HepG2 (cell line): ENCODE measurements around the gene TF. TPM values are rescaled to one million over a fixed set of nuclear protein-coding genes. Genes with fewer than 3 reads are reported as not detected.

Source experiments
- ATAC-seq: fragments of 200-7000 bp; cut with Tn5 transposase; 3 replicates; pipeline ENCODE4 v1.9.1; 2020; ENCODE audit warnings: mild to moderate bottlenecking, moderate library complexity
- BruUV-seq: library from RNA; stranded (reverse); fragments of 400-500 nt; replicated peaks from 2 replicates; lab custom pipeline; 2021; lab: Mats Ljungman, UMichigan
- CTCF ChIA-PET: fragments of 300-600 bp; formaldehyde crosslinking; extraction: SDS; loops from one replicate; lab custom pipeline; 2021; ENCODE audit warnings: low total read pairs, inconsistent platforms, low intra/inter-chr PET ratio; lab: Yijun Ruan, JAX
- POLR2A ChIA-PET: fragments of 350-600 bp; sonication (Branson Sonifier 250); formaldehyde crosslinking; loops from one replicate; lab custom pipeline; 2020; ENCODE audit warnings: antibody characterized with exemption, inconsistent platforms; lab: Yijun Ruan, JAX
- DNase-seq: peaks from one replicate; pipeline ENCODE4 v3.0.0-alpha.2; 2015; ENCODE audit warnings: low spot score
- FAIRE-seq: peaks from 3 replicates; lab custom pipeline; 2011; peaks lifted over from hg19 to GRCh38; lab: Jason Lieb, UNC
- H2AFZ ChIP-seq: one replicate; pipeline ENCODE4 v1.6.1; 2011; ENCODE audit warnings: low read length, inconsistent platforms
- H3K27ac ChIP-seq: fragments of 300-600 bp; 3 replicates; pipeline ENCODE4 v1.8.0; 2011; ENCODE audit warnings: mixed run types, mild to moderate bottlenecking, mixed read lengths, low read length, inconsistent platforms; ENCODE audit not compliant: insufficient read depth; ENCODE audit errors: extremely low read length
- H3K27me3 ChIP-seq, 2 experiments: fragments of 200-600 bp in 1 of 2; 2 replicates in 1 of 2; 3 replicates in 1 of 2; pipeline versions ENCODE4 v1.6.0 to v1.8.0; 2011; ENCODE audit warnings: low read length in 2 of 2, mild to moderate bottlenecking in 2 of 2, moderate library complexity in 2 of 2, inconsistent platforms in 1 of 2; ENCODE audit not compliant: insufficient read depth in 2 of 2, control insufficient read depth in 1 of 2
- H3K36me3 ChIP-seq, 2 experiments: fragments of 200-600 bp in 1 of 2; replicated peaks in 1 of 2; 2 replicates in 1 of 2; 3 replicates in 1 of 2; pipeline versions ENCODE4 v1.5.1 to v1.8.0; 2011; ENCODE audit warnings: low read length in 2 of 2, inconsistent platforms in 1 of 2; ENCODE audit not compliant: insufficient read depth in 2 of 2, control insufficient read depth in 1 of 2
- H3K4me1 ChIP-seq: 2 replicates; pipeline ENCODE4 v1.5.1; 2012; ENCODE audit warnings: low read length, inconsistent platforms; ENCODE audit not compliant: insufficient read depth
- H3K4me2 ChIP-seq: 2 replicates; pipeline ENCODE4 v1.6.0; 2011; ENCODE audit warnings: low read depth, low read length, inconsistent platforms
- H3K4me3 ChIP-seq, 3 experiments: fragments of 200-600 bp in 1 of 3; sonication (generic), shearing (Covaris generic) in 1 of 3; replicated peaks in 1 of 3; 2 replicates each; pipeline ENCODE4 v1.5.1; 2011 to 2016; ENCODE audit warnings: low read length in 3 of 3, inconsistent platforms in 2 of 3, low read depth in 2 of 3, mild to moderate bottlenecking in 2 of 3, control low read depth in 1 of 3, mixed read lengths in 1 of 3; ENCODE audit not compliant: insufficient read depth in 1 of 3
- H3K79me2 ChIP-seq: one replicate; pipeline ENCODE4 v1.6.1; 2011; ENCODE audit warnings: low read length, inconsistent platforms; ENCODE audit not compliant: insufficient read depth
- H3K9ac ChIP-seq: 2 replicates; pipeline ENCODE4 v1.6.0; 2011; ENCODE audit warnings: mild to moderate bottlenecking, low read depth, low read length, inconsistent platforms; ENCODE audit not compliant: insufficient read depth
- H3K9me3 ChIP-seq: 2 replicates; pipeline ENCODE4 v1.5.1; 2012; ENCODE audit warnings: mild to moderate bottlenecking, low read length
- H4K20me1 ChIP-seq: 2 replicates; pipeline ENCODE4 v1.6.0; 2011; ENCODE audit warnings: inconsistent platforms, mild to moderate bottlenecking, low read length, moderate library complexity; ENCODE audit not compliant: insufficient read depth
- BCL6 ChIP-seq: IDR thresholded peaks from 2 replicates; pipeline ENCODE4 v1.6.1; 2016; ENCODE audit warnings: missing genetic modification reagents, missing compliant biosample characterization
- DNMT1 ChIP-seq: sonication (generic); formaldehyde crosslinking; IDR thresholded peaks from 2 replicates; pipeline ENCODE4 v1.5.1; 2020; ENCODE audit warnings: mild to moderate bottlenecking, missing genetic modification reagents
- FOXJ3 ChIP-seq: sonication (generic); formaldehyde crosslinking; IDR thresholded peaks from 2 replicates; pipeline ENCODE4 v1.4.0; 2020; ENCODE audit warnings: missing genetic modification reagents, mild to moderate bottlenecking, borderline replicate concordance
- GLI4 ChIP-seq: sonication (generic); formaldehyde crosslinking; IDR thresholded peaks from 2 replicates; pipeline ENCODE4 v1.5.1; 2020; ENCODE audit warnings: missing genetic modification reagents, mild to moderate bottlenecking, moderate library complexity, borderline replicate concordance
- HNF4A ChIP-seq: sonication (generic); formaldehyde crosslinking; IDR thresholded peaks from 2 replicates; pipeline ENCODE4 v1.4.0; 2020; ENCODE audit warnings: missing genetic modification reagents
- HNRNPH1 ChIP-seq: fragments of 200-400 bp; formaldehyde crosslinking; optimal IDR thresholded peaks from 2 replicates; pipeline ENCODE3; 2017; ENCODE audit warnings: mild to moderate bottlenecking, low read depth, low read length
- PCBP1 ChIP-seq: fragments of 200-400 bp; formaldehyde crosslinking; IDR thresholded peaks from 2 replicates; pipeline ENCODE4 v1.6.1; 2017; ENCODE audit warnings: mild to moderate bottlenecking, low read depth, low read length, borderline replicate concordance
- PPARG ChIP-seq: conservative IDR thresholded peaks from 2 replicates; pipeline ENCODE4 v1.6.1; 2016; ENCODE audit warnings: missing biosample characterization, missing genetic modification reagents
- RELA ChIP-seq: sonication (generic); formaldehyde crosslinking; IDR thresholded peaks from 2 replicates; pipeline ENCODE4 v1.4.0; 2020; ENCODE audit warnings: missing genetic modification reagents
- ZFP62 ChIP-seq: sonication (generic); formaldehyde crosslinking; IDR thresholded peaks from 2 replicates; pipeline ENCODE4 v1.4.0; 2020; ENCODE audit warnings: missing genetic modification reagents
- ZFP82 ChIP-seq: sonication (generic); formaldehyde crosslinking; IDR thresholded peaks from 2 replicates; pipeline ENCODE4 v1.5.1; 2020; ENCODE audit warnings: mild to moderate bottlenecking, missing genetic modification reagents, borderline replicate concordance
- ZFP90 ChIP-seq: sonication (generic); formaldehyde crosslinking; IDR thresholded peaks from 2 replicates; pipeline ENCODE4 v1.8.0; 2022; ENCODE audit warnings: missing genetic modification reagents, mild to moderate bottlenecking, inconsistent platforms, borderline replicate concordance
- ZNF577 ChIP-seq: sonication (generic); formaldehyde crosslinking; IDR thresholded peaks from 2 replicates; pipeline ENCODE4 v1.4.0; 2020; ENCODE audit warnings: mild to moderate bottlenecking, low read depth, missing genetic modification reagents, borderline replicate concordance
- ZNF883 ChIP-seq: sonication (generic); formaldehyde crosslinking; IDR thresholded peaks from 2 replicates; pipeline ENCODE4 v1.5.1; 2020; ENCODE audit warnings: mild to moderate bottlenecking, missing genetic modification reagents; ENCODE audit errors: not compliant biosample characterization
- in situ Hi-C: cut with HindIII; loops from 2 replicates; pipeline ENCODE4 v1.10.0; 2017; ENCODE audit warnings: low pct_unique_long_range_greater_than_20kb; ENCODE audit not compliant: extremely low pct_ligation_motif_present
- intact Hi-C: fragments of 100-400 bp; cut with micrococcal nuclease; formaldehyde crosslinking; loops from one replicate; pipeline ENCODE4 v1.10.0; 2022; ENCODE audit not compliant: unreplicated experiment
- polyA plus RNA-seq, 8 experiments: library from polyadenylated mRNA; depleted of rRNA in 3 of 8; stranded (reverse) in 7 of 8; unstranded in 1 of 8; fragments of >200 nt; fragmentation: Illumina TruSeq in 4 of 8; extraction: Trizol in 4 of 8; gene quantifications; 2 replicates each; pipeline versions ENCODE4 v1.2.1 to v1.2.3, GENCODE V29; 2011 to 2016; ENCODE audit warnings: low read depth in 4 of 8, missing spikeins in 1 of 8, mixed read lengths in 1 of 8; ENCODE audit not compliant: insufficient read depth in 1 of 8
- total RNA-seq, 5 experiments: library from RNA; depleted of rRNA; stranded (reverse); fragments of >200 nt; fragmentation: Illumina TruSeq; extraction: Trizol; gene quantifications; 2 replicates each; pipeline ENCODE4 v1.2.3, GENCODE V29; 2016; ENCODE audit warnings: low read depth in 1 of 5
- TF ChIP-seq, protein P1 (sequence below): sonication (generic); formaldehyde crosslinking; conservative IDR thresholded peaks from 2 replicates; pipeline ENCODE4 v1.5.0; 2020; ENCODE audit warnings: missing genetic modification reagents
- TF ChIP-seq, protein P2 (sequence below): sonication (generic); formaldehyde crosslinking; IDR thresholded peaks from 2 replicates; pipeline ENCODE4 v1.8.0; 2022; ENCODE audit warnings: missing genetic modification reagents, mild to moderate bottlenecking, borderline replicate concordance
- TF ChIP-seq, protein P3 (sequence below): IDR thresholded peaks from 2 replicates; pipeline ENCODE4 v1.4.0; 2020; ENCODE audit warnings: mild to moderate bottlenecking, missing genetic modification reagents
- TF ChIP-seq, protein P4 (sequence below): sonication (generic); formaldehyde crosslinking; IDR thresholded peaks from 2 replicates; pipeline ENCODE4 v1.8.0; 2022; ENCODE audit warnings: mild to moderate bottlenecking, missing genetic modification reagents, moderate library complexity

TF gene
- total and polyA plus RNA-seq, 2 of the 13 experiments (the other 11 are each of a cell fraction or from before 2014, with no cell fraction given) = 10,074 to 11,821 TPM

DNA sequence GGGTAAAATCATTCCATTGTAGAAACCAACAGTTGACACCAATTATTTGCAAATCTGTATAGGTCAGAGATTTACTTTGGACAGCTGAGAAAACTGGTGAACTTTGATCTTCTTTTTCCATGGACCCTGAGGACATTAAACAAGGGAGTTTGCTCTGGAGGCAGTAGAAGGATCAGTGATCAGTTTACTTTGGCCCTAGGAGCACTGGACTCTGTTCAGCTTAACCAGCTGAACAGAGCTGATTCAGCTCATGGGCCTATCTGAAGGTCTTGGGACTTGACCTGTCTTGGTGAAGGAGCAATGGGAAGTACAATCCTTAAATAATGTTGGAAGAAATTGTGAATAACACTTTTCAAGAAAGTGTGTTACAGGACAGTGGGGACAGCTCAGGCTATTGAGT lies 15.2 kb upstream of the TF start:
- Histone ChIP-seq H3K79me2 (peaks cover 3% of the 10 kb centered on the region), H2AFZ (no peak overlapping the region), H3K9me3 (no peaks in the 10 kb centered on the region), H3K36me3 (no peaks in the 10 kb centered on the region), H3K4me3 (no peak overlapping the region), H3K27me3 (no peaks in the 10 kb centered on the region), H4K20me1 (no peaks in the 10 kb centered on the region), H3K27ac (peak overlapping the region; percentile 57), H3K4me2 (peak overlapping the region; percentile 35), H3K9ac (no peak overlapping the region), H3K4me1 (peaks cover 73% of the 10 kb centered on the region)
- FAIRE-seq = no peak
- in situ Hi-C loops = no loop called here
- CTCF ChIA-PET = no interaction called here
- intact Hi-C loops = loop anchor here (2.0 kb wide), 1 partner anchor 14 kb away; no protein-coding TSS in a partner anchor
- no TSS peak for BruUV-seq
- POLR2A ChIA-PET = interaction anchor here (0.8 to 6.6 kb wide), 10 partner anchors 14 to 67 kb away, joined by 3 to 271 read pairs (median 6); partner anchors contain the start of gene TF
- DNase-seq = peak; percentile 84
- ATAC-seq = peak; percentile 72
- TF ChIP-seq ZFP62 = no peak
- TF ChIP-seq, protein P1, sequence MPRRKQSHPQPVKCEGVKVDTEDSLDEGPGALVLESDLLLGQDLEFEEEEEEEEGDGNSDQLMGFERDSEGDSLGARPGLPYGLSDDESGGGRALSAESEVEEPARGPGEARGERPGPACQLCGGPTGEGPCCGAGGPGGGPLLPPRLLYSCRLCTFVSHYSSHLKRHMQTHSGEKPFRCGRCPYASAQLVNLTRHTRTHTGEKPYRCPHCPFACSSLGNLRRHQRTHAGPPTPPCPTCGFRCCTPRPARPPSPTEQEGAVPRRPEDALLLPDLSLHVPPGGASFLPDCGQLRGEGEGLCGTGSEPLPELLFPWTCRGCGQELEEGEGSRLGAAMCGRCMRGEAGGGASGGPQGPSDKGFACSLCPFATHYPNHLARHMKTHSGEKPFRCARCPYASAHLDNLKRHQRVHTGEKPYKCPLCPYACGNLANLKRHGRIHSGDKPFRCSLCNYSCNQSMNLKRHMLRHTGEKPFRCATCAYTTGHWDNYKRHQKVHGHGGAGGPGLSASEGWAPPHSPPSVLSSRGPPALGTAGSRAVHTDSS (CRISPR knock-in tag) = no peak
- TF ChIP-seq HNF4A (CRISPR knock-in tag) = peak; percentile 100
- TF ChIP-seq ZNF577 = no peak
- TF ChIP-seq, protein P2, sequence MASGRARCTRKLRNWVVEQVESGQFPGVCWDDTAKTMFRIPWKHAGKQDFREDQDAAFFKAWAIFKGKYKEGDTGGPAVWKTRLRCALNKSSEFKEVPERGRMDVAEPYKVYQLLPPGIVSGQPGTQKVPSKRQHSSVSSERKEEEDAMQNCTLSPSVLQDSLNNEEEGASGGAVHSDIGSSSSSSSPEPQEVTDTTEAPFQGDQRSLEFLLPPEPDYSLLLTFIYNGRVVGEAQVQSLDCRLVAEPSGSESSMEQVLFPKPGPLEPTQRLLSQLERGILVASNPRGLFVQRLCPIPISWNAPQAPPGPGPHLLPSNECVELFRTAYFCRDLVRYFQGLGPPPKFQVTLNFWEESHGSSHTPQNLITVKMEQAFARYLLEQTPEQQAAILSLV (CRISPR knock-in tag) = no peak
- TF ChIP-seq, protein P3, sequence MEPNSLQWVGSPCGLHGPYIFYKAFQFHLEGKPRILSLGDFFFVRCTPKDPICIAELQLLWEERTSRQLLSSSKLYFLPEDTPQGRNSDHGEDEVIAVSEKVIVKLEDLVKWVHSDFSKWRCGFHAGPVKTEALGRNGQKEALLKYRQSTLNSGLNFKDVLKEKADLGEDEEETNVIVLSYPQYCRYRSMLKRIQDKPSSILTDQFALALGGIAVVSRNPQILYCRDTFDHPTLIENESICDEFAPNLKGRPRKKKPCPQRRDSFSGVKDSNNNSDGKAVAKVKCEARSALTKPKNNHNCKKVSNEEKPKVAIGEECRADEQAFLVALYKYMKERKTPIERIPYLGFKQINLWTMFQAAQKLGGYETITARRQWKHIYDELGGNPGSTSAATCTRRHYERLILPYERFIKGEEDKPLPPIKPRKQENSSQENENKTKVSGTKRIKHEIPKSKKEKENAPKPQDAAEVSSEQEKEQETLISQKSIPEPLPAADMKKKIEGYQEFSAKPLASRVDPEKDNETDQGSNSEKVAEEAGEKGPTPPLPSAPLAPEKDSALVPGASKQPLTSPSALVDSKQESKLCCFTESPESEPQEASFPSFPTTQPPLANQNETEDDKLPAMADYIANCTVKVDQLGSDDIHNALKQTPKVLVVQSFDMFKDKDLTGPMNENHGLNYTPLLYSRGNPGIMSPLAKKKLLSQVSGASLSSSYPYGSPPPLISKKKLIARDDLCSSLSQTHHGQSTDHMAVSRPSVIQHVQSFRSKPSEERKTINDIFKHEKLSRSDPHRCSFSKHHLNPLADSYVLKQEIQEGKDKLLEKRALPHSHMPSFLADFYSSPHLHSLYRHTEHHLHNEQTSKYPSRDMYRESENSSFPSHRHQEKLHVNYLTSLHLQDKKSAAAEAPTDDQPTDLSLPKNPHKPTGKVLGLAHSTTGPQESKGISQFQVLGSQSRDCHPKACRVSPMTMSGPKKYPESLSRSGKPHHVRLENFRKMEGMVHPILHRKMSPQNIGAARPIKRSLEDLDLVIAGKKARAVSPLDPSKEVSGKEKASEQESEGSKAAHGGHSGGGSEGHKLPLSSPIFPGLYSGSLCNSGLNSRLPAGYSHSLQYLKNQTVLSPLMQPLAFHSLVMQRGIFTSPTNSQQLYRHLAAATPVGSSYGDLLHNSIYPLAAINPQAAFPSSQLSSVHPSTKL = peak; percentile 97
- no peak for TF ChIP-seq GLI4
- TF ChIP-seq, protein P4, sequence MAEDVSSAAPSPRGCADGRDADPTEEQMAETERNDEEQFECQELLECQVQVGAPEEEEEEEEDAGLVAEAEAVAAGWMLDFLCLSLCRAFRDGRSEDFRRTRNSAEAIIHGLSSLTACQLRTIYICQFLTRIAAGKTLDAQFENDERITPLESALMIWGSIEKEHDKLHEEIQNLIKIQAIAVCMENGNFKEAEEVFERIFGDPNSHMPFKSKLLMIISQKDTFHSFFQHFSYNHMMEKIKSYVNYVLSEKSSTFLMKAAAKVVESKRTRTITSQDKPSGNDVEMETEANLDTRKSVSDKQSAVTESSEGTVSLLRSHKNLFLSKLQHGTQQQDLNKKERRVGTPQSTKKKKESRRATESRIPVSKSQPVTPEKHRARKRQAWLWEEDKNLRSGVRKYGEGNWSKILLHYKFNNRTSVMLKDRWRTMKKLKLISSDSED (CRISPR knock-in tag) = no peak
- no peak for TF ChIP-seq ZNF883 (CRISPR knock-in tag)
- peak; percentile 76 for TF ChIP-seq PPARG
- no peak for TF ChIP-seq HNRNPH1
- TF ChIP-seq ZFP90 (CRISPR knock-in tag) = no peak
- TF ChIP-seq RELA (CRISPR knock-in tag) = no peak
- peak; percentile 76 for TF ChIP-seq BCL6
- no peak for TF ChIP-seq PCBP1
- TF ChIP-seq ZFP82 (CRISPR knock-in tag) = no peak
- peak; percentile 93 for TF ChIP-seq FOXJ3 (CRISPR knock-in tag)
- TF ChIP-seq DNMT1 (CRISPR knock-in tag) = no peak
